ENCODE results near the gene DCUN1D3. TPM values are rescaled to one million over a fixed set of nuclear protein-coding genes. Genes with fewer than 3 reads are reported as not detected.
"Not testable (repeated sequence)": the region's sequence is repeated elsewhere in the genome, so short reads cannot be mapped to it uniquely, and the experiment has no call there.

Gene DCUN1D3
- total RNA-seq, 2 donors from 2014 or later = 36.7 to 47.4 TPM

GRCh38 chr16:20871941-20872815 lies 28.0 kb downstream of the DCUN1D3 start:
- Mint-ChIP-seq H3K4me1 (ENCODE audit: low read depth in 2 of 2) (peaks cover 65 to 80% of the 10 kb centered on the region in 2 donors), H3K36me3 (peaks cover 9% of the 10 kb centered on the region), H3K4me3 (peak overlapping the region; percentile 46), H3K27me3 (no peaks in the 10 kb centered on the region), H3K27ac (peak overlapping the region in 1 of 2 donors; percentile 77), H3K9me3 (no peaks in the 10 kb centered on the region)
- ATAC-seq = no peak
- DNase-seq (ENCODE audit: low spot score) = no peak

GRCh38 chr16:20871258-20871657 lies 28.9 kb downstream of the DCUN1D3 start:
- Mint-ChIP-seq H3K27ac (no peak overlapping the region), H3K4me1 (ENCODE audit: low read depth in 2 of 2) (peaks cover 69 to 83% of the 10 kb centered on the region in 2 donors), H3K9me3 (no peaks in the 10 kb centered on the region), H3K27me3 (no peaks in the 10 kb centered on the region), H3K4me3 (no peak overlapping the region), H3K36me3 (peaks cover 5% of the 10 kb centered on the region)
- DNase-seq (ENCODE audit: low spot score) (no peak), ATAC-seq (no peak)

- ATAC-seq = no peak
Measured at GRCh38 chr16:20870122-20870820, 29.9 kb downstream of the DCUN1D3 start.

GRCh38 chr16:20868890-20869289 lies 31.3 kb downstream of the DCUN1D3 start:
- Mint-ChIP-seq H3K4me3 (no peak overlapping the region), H3K4me1 (ENCODE audit: low read depth in 2 of 2) (peaks cover 68 to 82% of the 10 kb centered on the region in 2 donors), H3K36me3 (peaks cover 11% of the 10 kb centered on the region), H3K27me3 (no peaks in the 10 kb centered on the region), H3K9me3 (no peaks in the 10 kb centered on the region), H3K27ac (no peak overlapping the region)
- no peak for ATAC-seq
- no peak for DNase-seq (ENCODE audit: low spot score)

More at GRCh38 chr16:20870122-20870820, 29.9 kb downstream of the DCUN1D3 start:
- H3K27ac Mint-ChIP-seq = no peak overlapping the region
- no peaks in the 10 kb centered on the region for H3K27me3 Mint-ChIP-seq
- no peaks in the 10 kb centered on the region for H3K9me3 Mint-ChIP-seq
- peaks cover 70 to 85% of the 10 kb centered on the region in 2 donors for H3K4me1 Mint-ChIP-seq (ENCODE audit: low read depth in 2 of 2)
- no peak overlapping the region for H3K4me3 Mint-ChIP-seq
- DNase-seq (ENCODE audit: low spot score) = no peak
- peaks cover 5% of the 10 kb centered on the region for H3K36me3 Mint-ChIP-seq

GRCh38 chr16:20867585-20867984 lies 32.6 kb downstream of the DCUN1D3 start:
- DNase-seq (ENCODE audit: low spot score) = no peak
- peaks cover 65 to 80% of the 10 kb centered on the region in 2 donors for H3K4me1 Mint-ChIP-seq (ENCODE audit: low read depth in 2 of 2)
- H3K27me3 Mint-ChIP-seq = no peaks in the 10 kb centered on the region
- peak overlapping the region; percentile 59 for H3K4me3 Mint-ChIP-seq
- peaks cover 11% of the 10 kb centered on the region for H3K36me3 Mint-ChIP-seq
- no peak for ATAC-seq
- H3K27ac Mint-ChIP-seq = peak overlapping the region; percentile 15 to 79
- H3K9me3 Mint-ChIP-seq = no peaks in the 10 kb centered on the region

- H3K4me3 Mint-ChIP-seq = peak overlapping the region; percentile 59
- H3K27me3 Mint-ChIP-seq = no peaks in the 10 kb centered on the region
- no peaks in the 10 kb centered on the region for H3K9me3 Mint-ChIP-seq
- ATAC-seq (no peak), DNase-seq (ENCODE audit: low spot score) (no peak)
- H3K27ac Mint-ChIP-seq = peak overlapping the region; percentile 15 to 79
- H3K36me3 Mint-ChIP-seq = peaks cover 13% of the 10 kb centered on the region
- H3K4me1 Mint-ChIP-seq (ENCODE audit: low read depth in 2 of 2) = peaks cover 67 to 74% of the 10 kb centered on the region in 2 donors
Measured at GRCh38 chr16:20866801-20867200, 33.4 kb downstream of the DCUN1D3 start.

- peaks cover 67 to 72% of the 10 kb centered on the region in 2 donors for H3K4me1 Mint-ChIP-seq (ENCODE audit: low read depth in 2 of 2)
- H3K36me3 Mint-ChIP-seq = peaks cover 17% of the 10 kb centered on the region
- no peaks in the 10 kb centered on the region for H3K27me3 Mint-ChIP-seq
- peak overlapping the region; percentile 15 to 79 for H3K27ac Mint-ChIP-seq
- ATAC-seq (peak in 1 of 2 donors; percentile 60), DNase-seq (ENCODE audit: low spot score) (no peak)
- peak overlapping the region; percentile 59 for H3K4me3 Mint-ChIP-seq
- no peaks in the 10 kb centered on the region for H3K9me3 Mint-ChIP-seq
Measured at GRCh38 chr16:20866145-20866772, 33.9 kb downstream of the DCUN1D3 start.

- Mint-ChIP-seq H3K27me3 (no peaks in the 10 kb centered on the region), H3K27ac (peak overlapping the region; percentile 15 to 79), H3K4me3 (peak overlapping the region; percentile 59), H3K4me1 (ENCODE audit: low read depth in 2 of 2) (peaks cover 62 to 65% of the 10 kb centered on the region in 2 donors), H3K9me3 (no peaks in the 10 kb centered on the region), H3K36me3 (peaks cover 18% of the 10 kb centered on the region)
- ATAC-seq (peak in 1 of 2 donors; percentile 78), DNase-seq (ENCODE audit: low spot score) (no peak)
Measured at GRCh38 chr16:20865420-20866131, 34.6 kb downstream of the DCUN1D3 start.

GRCh38 chr16:20864376-20864775 lies 35.8 kb downstream of the DCUN1D3 start:
- not testable (repeated sequence) for ATAC-seq; H3K9me3 Mint-ChIP-seq; DNase-seq (ENCODE audit: low spot score); H3K27me3 Mint-ChIP-seq
- H3K27ac Mint-ChIP-seq = peak overlapping the region; percentile 18 to 79
- peaks cover 56 to 62% of the 10 kb centered on the region in 2 donors for H3K4me1 Mint-ChIP-seq (ENCODE audit: low read depth in 2 of 2)
- H3K4me3 Mint-ChIP-seq = peak overlapping the region; percentile 67
- H3K36me3 Mint-ChIP-seq = peaks cover 30% of the 10 kb centered on the region

- no peaks in the 10 kb centered on the region for H3K9me3 Mint-ChIP-seq
- H3K36me3 Mint-ChIP-seq = peaks cover 30% of the 10 kb centered on the region
- no peak overlapping the region for H3K4me3 Mint-ChIP-seq
- H3K4me1 Mint-ChIP-seq (ENCODE audit: low read depth in 2 of 2) = peaks cover 40 to 49% of the 10 kb centered on the region in 2 donors
- no peak for ATAC-seq
- DNase-seq (ENCODE audit: low spot score) = no peak
- H3K27ac Mint-ChIP-seq = peak overlapping the region in 1 of 2 donors; percentile 3
- H3K27me3 Mint-ChIP-seq = no peaks in the 10 kb centered on the region
Measured at GRCh38 chr16:20862162-20862960, 37.8 kb downstream of the DCUN1D3 start.

- H3K27me3 Mint-ChIP-seq; DNase-seq (ENCODE audit: low spot score); ATAC-seq; H3K4me3 Mint-ChIP-seq; H3K27ac Mint-ChIP-seq; H3K9me3 Mint-ChIP-seq: not testable (repeated sequence)
- Mint-ChIP-seq H3K36me3 (peaks cover 37% of the 10 kb centered on the region), H3K4me1 (ENCODE audit: low read depth in 2 of 2) (peaks cover 35 to 43% of the 10 kb centered on the region in 2 donors)
Measured at GRCh38 chr16:20860995-20861394, 39.2 kb downstream of the DCUN1D3 start.

GRCh38 chr16:20860361-20860760 lies 39.8 kb downstream of the DCUN1D3 start:
- ATAC-seq (no peak), DNase-seq (ENCODE audit: low spot score) (no peak)
- Mint-ChIP-seq H3K27me3 (no peaks in the 10 kb centered on the region), H3K36me3 (peaks cover 42% of the 10 kb centered on the region), H3K4me3 (no peak overlapping the region), H3K9me3 (no peaks in the 10 kb centered on the region), H3K4me1 (ENCODE audit: low read depth in 2 of 2) (peaks cover 34 to 42% of the 10 kb centered on the region in 2 donors), H3K27ac (no peak overlapping the region)

All from natural killer cell treated with Interleukin-12 subunit alpha and Interleukin-12 subunit beta and Interleukin-15 and Interleukin-18, amount 100 ng/mL, for 72 hours (primary cell).